GM19397 (cell line): ENCODE results near the gene PPP1CC.
A peak's percentile ranks its signal among the peaks of the same experiment; 100 is the strongest.
"Not testable (repeated sequence)": the region's sequence is repeated elsewhere in the genome, so short reads cannot be mapped to it uniquely, and the experiment has no call there.

ENCODE experiments used
- ATAC-seq: cut with Tn5 transposase; IDR thresholded peaks from one replicate; pipeline ENCODE4 v1.9.1; 2021; ENCODE audit warnings: mild to moderate bottlenecking, moderate library complexity; ENCODE audit not compliant: unreplicated experiment

Gene PPP1CC

DNA sequence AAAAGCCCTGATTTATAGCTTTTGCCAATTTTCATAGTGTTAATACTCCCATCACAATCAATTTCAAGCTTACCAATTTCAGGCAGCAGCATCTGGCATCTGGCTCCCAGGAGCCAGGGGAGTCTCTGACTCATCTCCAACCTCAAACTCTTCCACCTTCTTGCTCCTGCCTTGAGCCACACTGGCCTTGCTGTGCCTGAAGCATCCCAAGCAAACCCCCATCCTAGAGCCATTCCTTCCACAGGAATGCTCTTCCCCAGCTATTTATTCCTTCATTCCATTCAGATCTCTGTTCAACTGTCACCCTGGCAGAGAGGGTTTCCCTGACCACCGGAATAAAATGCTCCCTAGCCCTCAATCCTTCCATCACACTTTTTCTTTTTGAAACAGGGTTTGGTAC lies 13.9 kb upstream of the PPP1CC start:
- ATAC-seq: no peak

DNA sequence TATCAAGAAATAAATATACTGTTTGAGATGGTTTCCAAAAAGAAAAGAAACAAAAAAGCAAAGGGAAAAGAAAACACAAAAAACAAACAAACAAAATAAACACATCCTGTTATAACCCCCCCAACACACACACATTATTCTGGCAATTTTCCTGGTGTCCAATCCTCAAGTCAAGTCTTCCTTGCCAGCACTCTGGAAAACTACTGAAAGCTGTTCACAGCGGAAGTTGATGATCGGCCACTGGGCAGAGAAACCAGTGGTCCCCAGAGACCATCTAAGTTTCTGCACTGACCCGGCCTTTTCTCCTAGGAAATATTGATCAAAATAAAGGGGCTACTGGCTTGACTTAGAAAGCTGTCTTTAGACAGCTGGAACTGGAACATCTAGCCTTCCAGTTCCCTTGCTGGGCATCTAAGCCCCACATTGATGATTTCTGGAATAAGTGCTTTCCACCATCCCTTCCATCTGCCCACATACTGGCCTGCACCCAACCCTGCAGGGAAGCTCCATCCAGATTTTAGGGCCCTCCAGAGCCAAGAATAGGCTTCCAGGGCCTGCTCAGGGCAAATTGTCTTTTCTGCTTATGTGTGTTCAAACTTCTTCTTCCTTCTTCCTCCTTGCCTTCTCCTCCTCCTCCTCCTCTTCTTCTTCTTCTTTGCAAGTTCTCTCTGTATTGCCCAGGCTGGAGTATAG lies 11.6 kb upstream of the PPP1CC start:
- ATAC-seq: no peak

DNA sequence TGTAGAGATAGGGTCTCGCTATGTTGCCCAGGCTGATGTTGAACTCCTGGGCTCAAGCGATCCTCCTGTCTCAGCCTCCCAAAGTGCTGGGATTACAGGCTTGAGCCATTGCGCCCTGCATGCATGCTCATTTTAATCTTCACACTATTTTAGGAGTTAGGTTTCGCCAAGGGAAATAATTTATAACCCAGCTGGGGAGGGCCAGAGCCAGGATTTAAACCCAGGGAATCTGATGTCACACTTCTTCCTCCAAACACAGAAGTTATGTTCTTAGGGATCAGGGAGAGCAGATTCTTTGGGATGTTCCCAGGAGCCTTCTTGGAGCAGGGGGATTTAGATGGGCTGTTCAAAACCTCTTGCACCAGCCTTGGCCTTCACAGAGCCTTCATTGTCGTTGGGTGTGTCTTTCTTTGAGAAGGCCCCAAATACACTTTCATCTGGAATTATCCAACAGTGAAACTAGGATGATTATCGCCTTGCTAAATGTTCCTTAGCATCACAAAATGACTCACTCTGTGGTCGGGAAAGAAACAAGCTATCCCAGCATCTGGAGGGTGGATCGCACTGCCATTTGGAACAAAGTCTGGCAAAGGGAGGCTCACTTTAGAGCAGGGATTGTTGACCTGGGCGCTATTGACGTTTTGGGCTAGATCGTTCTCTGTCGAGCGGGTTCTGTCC lies 8.2 kb upstream of the PPP1CC start:
- no peak for ATAC-seq

DNA sequence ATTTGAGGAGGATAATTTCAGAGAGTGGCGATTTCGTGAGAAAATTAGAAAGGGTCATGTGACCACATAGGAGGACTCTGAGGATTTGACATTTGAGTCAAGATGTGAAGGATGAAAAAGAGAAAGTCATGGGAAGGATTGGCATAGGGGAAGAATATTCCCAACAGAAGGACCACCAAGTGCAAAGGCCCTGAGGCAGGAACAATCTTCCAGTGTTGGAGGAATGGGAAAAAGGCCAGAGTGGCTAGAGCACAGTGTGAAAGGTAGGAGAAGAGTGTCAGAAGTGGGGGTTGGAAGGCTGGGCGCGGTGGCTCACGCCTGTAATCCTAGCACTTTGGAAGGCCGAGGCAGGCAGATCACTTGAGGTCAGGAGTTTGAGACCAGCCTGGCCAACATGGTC lies 3.9 kb upstream of the PPP1CC start:
- no peak for ATAC-seq

DNA sequence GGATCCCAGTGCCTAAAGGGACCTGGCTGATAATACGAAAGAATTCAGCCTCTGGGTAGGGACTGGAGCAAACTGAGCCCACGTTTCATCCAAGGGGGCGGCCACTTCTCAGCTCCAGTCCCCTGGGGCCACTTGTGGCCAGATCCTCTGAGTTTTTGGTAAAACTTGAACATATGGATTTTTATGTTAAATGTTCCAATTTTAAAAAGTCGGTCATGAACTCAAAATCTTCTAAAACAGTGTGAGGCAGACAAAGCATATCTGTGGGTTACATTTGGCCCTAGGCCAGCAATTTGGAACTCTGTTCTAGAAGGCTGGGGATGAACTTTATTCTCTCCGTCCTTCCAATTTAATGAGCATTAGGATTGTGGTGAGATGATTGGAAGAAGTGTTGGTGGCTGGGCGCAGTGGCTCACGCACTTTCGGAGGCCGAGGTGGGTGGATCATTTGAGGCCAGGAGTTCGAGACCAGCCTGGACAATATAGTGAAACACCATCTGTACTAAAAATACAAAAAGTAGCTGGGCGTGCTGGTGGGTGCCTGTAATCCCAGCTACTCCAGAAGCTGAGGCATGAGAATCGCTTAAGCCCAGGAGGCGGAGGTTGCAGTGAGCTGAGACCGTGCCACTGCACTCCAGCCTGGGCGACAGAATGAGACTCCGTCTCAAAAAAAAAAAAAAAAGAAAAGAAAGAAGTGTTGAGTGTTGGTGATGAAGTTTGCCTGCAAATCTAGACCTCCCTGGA lies 3.0 kb upstream of the PPP1CC start:
- no peak for ATAC-seq

DNA sequence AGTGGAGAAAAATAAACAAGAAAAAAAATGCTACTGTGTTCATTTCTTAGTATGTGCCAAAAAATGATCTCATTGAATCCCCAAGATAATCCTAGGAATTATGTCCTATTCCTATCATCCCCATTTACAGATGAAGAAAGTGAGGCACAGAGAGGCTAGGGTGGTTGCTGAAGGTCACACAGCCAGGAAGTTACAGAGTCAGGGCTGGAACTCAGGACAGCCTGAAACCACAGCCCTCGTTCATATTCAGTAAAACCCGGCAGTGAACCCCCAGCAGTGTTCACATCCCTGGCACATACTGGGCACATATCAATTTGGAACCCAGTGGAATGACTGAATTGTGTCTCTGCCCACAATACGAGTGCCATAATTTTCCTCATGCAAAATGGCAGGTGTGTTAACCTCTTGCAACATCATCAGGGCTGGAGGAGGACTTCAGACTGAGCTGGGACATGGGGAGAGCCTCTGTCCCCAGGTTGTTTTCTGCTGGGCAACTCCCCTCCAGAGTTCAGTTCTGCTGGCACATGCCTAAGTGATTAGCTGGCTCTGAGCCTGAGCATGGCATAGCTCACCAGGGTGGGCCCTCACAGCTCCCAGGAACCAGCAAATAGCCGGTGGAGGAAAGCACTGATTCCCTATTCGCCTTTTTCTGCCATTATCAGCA lies 2.0 kb upstream of the PPP1CC start:
- ATAC-seq: no peak

DNA sequence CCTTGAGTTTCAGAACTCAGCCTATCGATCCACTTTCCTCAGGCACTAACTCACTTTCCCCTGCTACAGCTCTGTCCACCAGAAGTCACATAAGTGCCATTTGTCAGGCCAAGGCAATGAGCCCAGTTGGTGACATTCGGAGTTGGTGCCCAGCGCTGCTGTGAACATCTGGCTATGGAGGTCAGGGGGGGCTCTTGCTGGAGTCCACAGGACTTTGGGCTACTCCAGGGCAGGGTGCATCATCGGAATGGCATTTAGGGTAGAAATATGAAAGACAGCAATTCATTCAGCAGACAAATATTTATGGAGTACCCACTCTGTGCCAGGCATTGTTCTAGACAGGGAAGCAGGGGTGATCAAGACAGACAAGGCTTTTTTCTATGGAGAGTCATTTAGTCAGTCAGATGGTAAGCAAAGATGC lies 1.5 kb upstream of the PPP1CC start:
- no peak for ATAC-seq

DNA sequence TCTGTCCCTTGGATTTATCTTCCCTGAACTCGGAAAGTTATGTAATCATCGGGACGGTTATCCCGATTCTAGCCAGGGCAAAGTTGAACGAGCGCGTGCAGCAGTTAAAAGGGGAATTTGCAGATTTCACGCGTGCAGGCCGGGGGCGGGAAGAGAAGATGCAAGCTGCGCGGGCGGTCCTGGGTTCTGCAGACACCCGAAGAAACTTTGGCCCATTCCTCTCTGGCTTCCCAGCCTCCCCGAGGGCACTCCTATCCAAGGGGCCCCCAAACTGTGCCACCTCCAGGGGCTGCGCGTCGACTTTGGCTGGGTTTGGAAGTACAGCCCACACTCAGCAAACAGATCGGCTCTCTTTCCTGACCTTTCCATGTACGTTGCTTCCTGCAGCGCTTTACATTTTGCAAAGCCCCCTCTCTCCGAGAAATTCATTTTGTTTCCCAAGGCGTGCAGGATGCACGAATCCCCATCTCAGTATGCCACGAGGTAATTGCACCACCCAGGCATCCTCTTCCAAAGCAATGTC lies 941 bp upstream of the PPP1CC start:
- no peak for ATAC-seq

DNA sequence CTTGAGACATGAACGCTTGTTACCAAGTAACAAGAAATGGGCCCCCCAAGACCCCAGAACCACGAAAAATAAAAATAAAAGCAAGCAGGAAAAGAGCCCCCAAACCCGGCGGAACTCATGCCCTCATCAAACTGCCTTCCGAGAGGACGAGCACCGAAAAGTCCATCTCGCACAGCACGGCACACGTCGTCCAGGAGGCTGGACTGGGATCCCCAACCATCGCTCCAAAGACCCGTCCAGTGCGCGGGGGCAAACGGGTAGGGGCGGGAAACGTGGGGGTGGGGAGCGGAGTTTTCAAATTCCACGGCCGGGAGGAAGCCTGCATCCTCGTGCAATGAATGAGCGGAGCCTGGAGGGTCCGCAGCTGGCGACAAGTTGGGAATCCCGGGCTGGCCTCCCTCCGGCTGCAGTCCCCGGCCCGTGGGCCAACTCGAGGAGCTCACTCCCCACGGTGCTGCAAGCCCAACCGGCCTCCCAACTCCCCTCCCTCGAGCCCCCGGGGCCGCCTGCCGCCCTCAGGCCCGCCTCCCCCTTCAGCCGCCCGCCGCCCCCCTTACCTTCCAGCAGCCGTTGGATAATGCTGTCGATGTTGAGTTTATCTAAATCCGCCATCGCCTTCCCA lies 484 bp downstream of the PPP1CC start:
- ATAC-seq: peak; percentile 15

DNA sequence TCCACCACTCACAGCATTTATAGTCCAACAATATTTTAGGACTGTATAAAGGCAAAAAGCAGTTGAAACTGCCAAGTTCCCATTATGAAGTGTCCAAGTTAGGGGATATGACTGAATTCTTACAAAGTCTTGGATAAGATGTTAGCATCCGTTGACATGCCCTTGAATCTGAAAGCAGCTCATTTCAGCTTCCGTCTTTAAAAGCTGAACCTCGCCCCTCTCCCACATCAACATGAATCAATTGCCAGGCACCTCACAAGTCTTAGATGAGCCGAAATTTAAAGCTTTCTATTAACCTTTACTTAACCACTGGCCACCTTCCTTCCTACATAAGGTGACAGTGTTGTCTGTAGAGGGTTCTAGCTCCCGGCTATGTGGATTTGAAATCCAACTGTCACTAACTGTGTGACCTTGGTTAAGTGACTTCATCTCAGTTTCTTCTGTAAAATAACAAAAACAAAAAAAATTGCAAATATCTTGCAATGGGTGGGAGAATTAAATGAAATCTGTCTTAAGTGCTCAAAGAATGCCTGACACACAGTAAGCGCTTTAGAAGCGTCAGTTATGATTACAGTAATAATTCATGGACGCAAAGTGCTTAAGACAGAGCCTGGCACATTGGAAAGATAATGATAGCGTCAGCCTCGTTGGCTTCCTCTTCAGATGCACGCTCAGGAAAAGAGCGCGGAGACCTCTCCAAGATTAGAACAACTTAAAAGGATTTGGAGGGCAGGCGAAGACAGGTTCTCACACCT lies 1.2 kb downstream of the PPP1CC start:
- ATAC-seq: no peak

DNA sequence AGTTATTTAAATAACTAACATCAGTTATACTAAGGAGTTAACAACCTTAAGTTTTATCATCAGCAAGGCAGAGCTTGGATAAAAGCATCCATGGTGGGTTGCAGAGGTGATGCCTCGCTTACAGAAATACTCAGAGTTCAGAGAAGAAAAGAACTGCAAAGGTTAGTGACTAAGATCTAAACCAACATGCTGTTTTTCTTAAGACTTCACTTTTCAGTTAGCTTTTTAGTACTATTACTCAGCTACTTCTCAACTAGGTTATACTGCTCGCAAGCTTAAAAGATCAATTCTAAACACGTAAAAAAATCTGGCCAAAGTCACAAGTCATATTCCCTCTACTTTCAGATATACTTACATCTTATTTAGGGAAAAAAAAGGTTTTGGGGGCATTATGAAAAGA lies 2.8 kb downstream of the PPP1CC start:
- no peak for ATAC-seq

DNA sequence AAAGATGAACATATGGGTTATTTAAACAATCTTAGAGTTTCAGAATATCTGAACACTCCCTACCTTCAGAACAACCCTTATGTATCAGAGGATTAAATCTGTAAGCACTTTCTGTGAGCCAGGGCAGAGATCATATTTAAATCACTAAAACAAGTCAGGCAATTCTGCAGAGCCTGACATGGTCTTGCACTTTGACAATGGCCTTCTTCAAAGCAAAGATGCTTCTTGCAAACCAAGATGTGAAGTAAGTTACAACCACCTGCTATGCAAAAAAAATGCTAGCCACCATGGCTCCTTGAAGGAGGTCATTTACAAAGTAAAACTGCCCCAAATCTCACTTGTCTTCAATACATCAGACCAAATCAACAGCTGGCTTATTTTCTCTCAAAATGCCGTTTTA lies 3.2 kb downstream of the PPP1CC start:
- no peak for ATAC-seq

DNA sequence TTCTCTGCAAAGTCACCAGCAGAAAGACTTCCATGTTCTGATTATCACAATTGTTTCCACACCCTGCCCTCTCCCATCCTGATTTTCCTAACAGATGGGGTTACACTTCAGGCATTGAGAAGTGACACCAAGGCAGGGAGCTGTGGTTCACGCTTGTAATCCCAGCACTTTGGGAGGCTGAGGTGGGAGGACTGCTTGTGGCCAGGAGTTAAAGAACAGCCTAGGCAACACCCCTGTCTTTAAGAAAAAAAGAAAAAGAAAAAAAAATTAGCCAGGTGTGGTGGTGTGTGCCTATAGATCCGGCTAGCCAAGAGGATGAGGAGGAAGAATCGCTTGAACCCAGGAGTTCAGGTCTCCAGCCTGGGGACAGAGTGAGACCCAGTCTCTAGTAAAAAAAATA lies 5.2 kb downstream of the PPP1CC start:
- ATAC-seq: no peak

DNA sequence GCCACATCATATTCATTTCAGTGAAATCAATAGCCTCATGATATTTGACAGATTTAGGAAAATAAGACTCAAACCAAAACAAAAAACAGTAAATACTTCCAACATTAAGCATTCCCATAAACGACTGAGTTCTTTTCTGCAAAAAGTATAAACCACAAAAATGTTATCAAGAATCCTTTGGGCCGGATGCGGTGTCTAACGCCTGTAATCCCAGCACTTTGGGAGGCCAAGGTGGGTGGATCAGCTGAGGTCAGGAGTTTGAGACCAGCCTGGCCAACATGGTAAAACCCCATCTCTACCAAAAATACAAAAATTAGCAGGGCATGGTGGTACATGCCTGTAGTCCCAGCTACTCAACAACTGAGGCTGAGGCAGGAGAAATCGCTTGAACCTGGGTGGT lies 5.7 kb downstream of the PPP1CC start:
- not testable (repeated sequence) for ATAC-seq

DNA sequence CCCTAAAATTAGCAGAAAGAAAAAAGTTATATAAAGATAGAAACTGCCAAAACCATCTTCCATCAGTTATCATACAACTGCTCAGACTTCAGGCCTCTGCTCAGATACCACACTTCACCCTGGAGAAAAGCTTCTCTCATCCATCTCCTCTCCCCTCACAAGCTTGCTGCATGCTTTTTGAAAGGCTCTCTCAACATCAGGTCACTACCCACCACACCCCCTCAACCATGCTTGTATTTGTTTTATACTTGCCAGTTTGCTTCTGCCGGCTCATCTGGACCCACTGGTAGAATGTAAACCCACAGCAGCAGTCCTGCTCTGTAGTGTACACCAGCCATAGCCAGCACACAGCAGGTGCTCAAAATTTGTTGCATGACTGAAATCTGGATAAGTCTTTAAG lies 8.8 kb downstream of the PPP1CC start:
- no peak for ATAC-seq

DNA sequence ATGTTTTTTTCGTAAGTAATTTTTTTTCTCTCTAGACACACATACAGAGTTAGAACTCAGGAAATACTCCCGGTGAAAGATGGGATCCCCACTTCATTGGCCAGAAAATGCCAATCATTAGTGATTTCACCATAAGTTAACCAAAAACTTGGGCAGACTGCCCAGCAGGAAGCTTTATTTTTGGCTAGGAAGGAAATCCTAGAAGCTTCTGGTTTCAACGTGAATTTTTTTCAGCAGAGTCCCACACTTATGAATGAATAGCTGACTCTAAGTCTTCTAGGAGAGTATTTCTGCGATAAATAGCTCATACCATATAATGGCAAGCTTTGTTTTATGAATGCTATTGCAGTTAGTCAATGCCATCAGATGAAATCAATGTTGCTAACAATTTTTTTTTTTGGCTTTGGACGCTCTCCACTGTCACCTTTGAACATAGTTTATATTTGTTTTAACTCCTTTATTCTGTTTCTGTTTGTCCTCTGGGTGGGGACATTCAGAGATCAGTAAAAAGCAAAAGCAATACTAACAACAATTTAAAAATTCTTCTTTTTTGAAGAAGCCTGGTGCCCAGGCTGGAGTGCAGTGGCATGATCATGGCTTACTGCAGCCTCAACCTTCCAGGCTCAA lies 9.5 kb downstream of the PPP1CC start:
- no peak for ATAC-seq

DNA sequence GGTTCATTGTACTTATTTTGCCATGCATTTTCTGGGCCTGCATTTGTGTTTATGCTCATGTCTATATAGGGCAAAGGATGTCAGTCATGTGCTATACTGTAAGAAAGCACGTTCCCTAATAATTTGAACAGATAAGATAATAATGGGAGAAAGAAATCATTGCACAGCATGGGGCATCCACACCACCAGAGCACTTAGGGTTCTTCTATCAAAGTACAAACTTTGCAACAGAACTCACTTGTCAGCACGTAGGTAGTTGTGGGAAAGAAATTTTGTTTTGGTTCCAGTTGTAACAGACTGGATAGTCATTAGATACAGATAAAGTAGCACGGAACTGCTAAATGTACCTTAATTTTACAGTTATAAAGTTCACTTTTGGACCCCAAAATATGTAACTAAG lies 10.1 kb downstream of the PPP1CC start:
- ATAC-seq: no peak

DNA sequence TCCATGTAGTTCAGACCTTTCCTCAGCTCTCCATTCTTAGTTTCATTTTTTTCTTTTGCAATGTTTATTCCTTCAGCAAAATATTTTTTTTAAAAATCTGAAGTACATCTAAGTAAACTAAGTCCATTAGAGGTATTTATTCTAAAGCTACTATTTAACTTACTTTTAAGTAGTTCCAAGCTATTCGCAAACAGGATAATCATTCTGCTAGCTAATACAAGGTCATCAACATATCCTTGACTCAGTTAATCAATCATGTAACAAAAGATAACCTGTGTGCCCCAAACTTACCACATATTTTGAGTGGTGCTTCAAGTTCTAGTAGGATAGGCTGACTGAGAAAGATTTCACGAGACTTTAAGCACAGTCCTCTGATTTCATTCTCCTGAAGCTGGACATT lies 11.2 kb downstream of the PPP1CC start:
- no peak for ATAC-seq

DNA sequence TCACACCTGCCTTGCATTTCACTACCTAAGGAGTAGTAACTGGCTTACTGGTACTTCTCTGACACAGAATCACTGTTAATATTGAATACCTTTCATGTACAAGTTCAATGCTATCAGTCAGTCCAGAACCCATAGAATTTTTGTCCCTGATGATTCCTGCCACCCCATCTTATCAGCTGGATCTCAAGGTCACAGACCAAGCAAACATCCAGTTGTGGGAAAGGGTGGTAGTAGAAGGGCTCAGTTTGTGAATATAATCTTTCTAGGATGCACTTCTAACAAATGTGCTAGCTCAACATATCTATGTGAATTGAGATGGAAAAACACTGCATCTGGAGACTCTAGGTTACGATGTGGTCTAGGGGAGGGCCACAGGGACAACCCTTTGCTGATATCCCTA lies 14.1 kb downstream of the PPP1CC start:
- ATAC-seq: no peak
